ENCODE measurements around the gene SYCE1L.
"Not testable (repeated sequence)": the region's sequence is repeated elsewhere in the genome, so short reads cannot be mapped to it uniquely, and the experiment has no call there.

SYCE1L gene, protein sequence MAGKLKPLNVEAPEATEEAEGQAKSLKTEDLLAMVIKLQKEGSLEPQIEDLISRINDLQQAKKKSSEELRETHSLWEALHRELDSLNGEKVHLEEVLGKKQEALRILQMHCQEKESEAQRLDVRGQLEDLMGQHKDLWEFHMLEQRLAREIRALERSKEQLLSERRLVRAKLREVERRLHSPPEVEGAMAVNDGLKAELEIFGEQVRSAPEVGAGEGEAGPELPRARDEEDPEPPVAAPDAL

DNA sequence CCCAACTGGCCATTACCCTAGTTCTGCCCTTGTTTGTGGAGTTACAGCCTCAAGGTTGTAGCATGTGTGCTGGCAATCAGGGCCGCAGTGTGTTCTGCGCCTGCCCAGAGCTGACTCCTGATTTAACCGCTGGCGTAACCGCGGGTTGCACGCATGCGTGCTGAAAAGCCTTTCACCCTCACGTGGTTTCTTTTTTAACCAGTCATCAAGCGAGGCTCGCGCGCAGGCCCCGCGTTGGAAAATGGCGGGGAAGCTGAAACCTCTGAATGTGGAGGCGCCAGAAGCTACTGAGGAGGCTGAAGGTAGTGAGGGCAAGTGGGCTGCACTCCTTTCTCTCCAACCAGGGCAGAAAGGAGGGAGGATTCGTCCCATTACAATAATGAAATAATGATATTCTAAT is at the start of gene SYCE1L:
Gene SYCE1L (plus strand): TSS at position 198 of the 400 bp plus-strand sequence. CDS start 44 bp downstream, at position 242.
- no peak for DNase-seq
- Histone ChIP-seq H3K27me3 (ENCODE audit: insufficient read depth, low read depth, severe bottlenecking) (no peaks in the 10 kb centered on the region), H3K9me3 (ENCODE audit: severe bottlenecking) (no peaks in the 10 kb centered on the region), H3K4me3 (ENCODE audit: low read depth, low read length) (no peak within 1 kb of the TSS), H3K27ac (no peak within 1 kb of the TSS), H3K36me3 (peaks cover 34% of the 10 kb centered on the region)
- TF ChIP-seq, protein P1, sequence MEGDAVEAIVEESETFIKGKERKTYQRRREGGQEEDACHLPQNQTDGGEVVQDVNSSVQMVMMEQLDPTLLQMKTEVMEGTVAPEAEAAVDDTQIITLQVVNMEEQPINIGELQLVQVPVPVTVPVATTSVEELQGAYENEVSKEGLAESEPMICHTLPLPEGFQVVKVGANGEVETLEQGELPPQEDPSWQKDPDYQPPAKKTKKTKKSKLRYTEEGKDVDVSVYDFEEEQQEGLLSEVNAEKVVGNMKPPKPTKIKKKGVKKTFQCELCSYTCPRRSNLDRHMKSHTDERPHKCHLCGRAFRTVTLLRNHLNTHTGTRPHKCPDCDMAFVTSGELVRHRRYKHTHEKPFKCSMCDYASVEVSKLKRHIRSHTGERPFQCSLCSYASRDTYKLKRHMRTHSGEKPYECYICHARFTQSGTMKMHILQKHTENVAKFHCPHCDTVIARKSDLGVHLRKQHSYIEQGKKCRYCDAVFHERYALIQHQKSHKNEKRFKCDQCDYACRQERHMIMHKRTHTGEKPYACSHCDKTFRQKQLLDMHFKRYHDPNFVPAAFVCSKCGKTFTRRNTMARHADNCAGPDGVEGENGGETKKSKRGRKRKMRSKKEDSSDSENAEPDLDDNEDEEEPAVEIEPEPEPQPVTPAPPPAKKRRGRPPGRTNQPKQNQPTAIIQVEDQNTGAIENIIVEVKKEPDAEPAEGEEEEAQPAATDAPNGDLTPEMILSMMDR (IDR thresholded peaks at IDR 0.05; ENCODE audit: low read depth, low read length) = no peak

DNA sequence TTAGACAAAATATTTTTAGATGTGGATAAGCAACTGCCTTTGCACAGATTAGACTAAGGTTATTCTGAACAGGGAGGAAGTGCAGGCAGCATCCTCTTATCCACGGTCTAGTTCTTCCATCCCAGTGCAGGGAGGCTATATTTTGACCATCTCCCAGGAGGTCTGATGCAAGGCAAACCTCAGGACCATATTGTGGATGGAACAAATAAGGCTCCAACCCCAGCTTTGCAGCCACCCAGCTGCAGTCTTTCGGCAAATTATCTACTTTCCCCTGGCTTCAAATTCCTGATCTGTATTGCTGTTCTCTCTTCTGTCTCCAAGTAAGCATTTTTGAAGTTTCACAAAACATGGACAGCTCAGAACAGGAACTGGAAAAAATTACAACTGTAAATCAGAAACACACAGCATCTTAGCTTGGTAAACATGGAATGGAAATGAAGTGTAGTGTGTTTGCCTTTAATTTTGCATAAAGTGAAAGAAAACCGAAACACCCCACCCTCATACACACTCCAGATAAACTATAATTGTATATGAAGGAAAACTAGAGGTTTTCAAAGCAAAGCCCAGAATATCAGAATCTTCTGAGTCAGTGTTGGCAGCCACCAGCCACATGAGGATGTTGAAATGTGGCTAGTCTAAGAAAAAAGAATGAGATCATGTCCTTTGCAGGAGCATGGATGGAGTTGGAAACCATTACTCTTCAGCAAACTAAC is 41.7 kb upstream of the SYCE1L start:
- no peak for DNase-seq
- H3K27me3 ChIP-seq (ENCODE audit: insufficient read depth, low read depth, severe bottlenecking) = no peaks in the 10 kb centered on the region
- TF ChIP-seq, protein P1 (IDR thresholded peaks at IDR 0.05; ENCODE audit: low read depth, low read length) = no peak
- H3K27ac ChIP-seq = no peak overlapping the region
- H3K4me3 ChIP-seq (ENCODE audit: low read depth, low read length) = no peak overlapping the region
- no peaks in the 10 kb centered on the region for H3K9me3 ChIP-seq (ENCODE audit: severe bottlenecking)
- no peaks in the 10 kb centered on the region for H3K36me3 ChIP-seq

DNA sequence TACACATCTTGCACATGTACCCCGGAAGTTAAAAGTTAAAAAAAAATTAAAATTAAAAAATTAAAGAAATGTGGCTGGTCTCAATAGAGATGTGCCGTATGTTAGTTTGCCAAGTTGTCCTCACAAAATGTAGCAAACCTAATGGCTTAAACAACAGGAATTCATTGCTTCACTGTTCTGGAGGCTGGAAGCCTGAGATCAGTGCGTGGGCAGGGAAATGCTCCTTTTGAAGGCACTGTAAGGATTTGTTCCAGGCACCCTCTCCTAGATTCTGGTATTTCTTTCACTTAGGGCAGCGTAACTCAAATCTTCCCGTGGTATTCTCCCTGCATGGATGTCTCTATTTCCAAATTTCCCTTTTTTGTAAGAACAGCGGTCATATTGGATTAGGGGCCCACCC is 40.9 kb upstream of the SYCE1L start:
- Histone ChIP-seq H3K4me3 (ENCODE audit: low read depth, low read length) (no peak overlapping the region), H3K36me3 (no peaks in the 10 kb centered on the region), H3K27ac (no peak overlapping the region), H3K27me3 (ENCODE audit: insufficient read depth, low read depth, severe bottlenecking) (no peaks in the 10 kb centered on the region), H3K9me3 (ENCODE audit: severe bottlenecking) (no peaks in the 10 kb centered on the region)
- TF ChIP-seq, protein P1 (IDR thresholded peaks at IDR 0.05; ENCODE audit: low read depth, low read length) = no peak
- no peak for DNase-seq

DNA sequence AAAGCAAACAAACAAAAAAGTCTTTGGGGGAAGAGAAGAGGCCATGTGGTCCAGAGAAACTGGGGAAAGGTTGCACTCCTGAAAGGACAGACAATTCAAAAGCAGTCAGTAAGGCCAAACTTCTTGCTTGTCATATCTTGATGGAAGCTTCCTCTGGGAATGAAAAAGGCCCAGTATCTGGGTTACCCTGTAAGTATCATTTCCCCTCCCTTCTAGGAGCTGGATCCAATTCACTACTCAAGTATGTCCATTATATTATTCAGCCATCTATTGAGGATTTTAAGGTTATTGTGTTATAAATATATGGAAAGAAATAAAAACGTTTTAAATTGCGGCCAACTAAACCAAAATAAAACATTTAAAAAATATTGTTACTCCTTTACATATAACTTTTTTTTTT is 34.2 kb upstream of the SYCE1L start:
- H3K9me3 ChIP-seq (ENCODE audit: severe bottlenecking) = no peaks in the 10 kb centered on the region
- H3K36me3 ChIP-seq = no peaks in the 10 kb centered on the region
- no peak for DNase-seq
- no peak overlapping the region for H3K4me3 ChIP-seq (ENCODE audit: low read depth, low read length)
- H3K27me3 ChIP-seq (ENCODE audit: insufficient read depth, low read depth, severe bottlenecking) = peaks cover 3% of the 10 kb centered on the region
- TF ChIP-seq, protein P1 (IDR thresholded peaks at IDR 0.05; ENCODE audit: low read depth, low read length) = no peak
- no peak overlapping the region for H3K27ac ChIP-seq

DNA sequence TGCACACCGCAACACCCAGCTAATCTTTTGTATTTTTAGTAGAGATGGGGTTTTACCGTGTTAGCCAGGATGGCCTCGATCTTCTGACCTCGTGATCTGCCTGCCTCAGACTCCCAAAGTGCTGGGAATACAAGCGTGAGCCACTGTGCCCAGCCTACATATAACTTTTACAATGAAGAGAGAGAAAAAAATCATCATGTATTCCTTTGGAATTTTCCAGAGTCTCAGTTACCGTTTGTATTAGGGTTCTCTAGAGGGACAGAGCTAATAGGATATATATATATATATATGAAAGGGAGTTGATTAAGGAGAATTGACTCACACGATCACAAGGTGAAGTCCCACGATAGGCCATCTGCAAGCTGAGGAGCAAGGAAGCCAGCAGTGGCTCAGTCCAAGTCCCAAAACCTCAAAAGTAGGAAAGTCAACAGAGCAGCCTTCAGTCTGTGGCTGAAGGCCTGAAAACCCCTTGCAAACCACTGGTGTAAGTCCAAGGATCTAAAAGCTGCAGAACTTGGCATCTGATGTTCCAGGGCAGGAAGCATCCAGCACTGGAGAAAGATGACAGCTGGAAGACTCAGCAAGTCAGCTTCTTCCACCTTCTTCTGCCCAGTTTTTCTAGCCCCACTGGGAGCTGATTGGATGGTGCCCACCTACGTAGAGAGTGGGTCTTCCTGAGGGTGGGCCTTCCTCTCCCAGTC is 33.5 kb upstream of the SYCE1L start:
- not testable (repeated sequence) for H3K4me3 ChIP-seq (ENCODE audit: low read depth, low read length); H3K9me3 ChIP-seq (ENCODE audit: severe bottlenecking); H3K27ac ChIP-seq; H3K27me3 ChIP-seq (ENCODE audit: insufficient read depth, low read depth, severe bottlenecking); H3K36me3 ChIP-seq; DNase-seq

DNA sequence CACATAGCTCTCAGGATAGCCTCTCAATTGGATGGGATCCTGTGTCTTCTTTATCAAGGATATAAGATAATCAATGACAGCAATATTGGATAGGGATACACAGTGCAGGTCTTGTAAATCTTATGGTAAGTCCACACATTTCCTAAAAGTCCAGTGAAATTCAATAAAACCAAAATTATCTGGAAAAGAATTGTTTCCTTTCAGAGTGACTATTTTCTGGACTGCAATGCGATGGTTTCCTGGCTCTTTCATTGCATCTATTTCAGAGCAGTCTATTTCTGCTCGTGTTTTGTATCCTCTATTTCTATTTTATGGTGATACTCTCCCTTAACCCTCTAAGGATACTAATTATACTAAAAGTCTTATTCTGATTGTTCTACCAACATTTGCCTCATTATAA is 32.5 kb upstream of the SYCE1L start:
- H3K9me3 ChIP-seq (ENCODE audit: severe bottlenecking) = no peaks in the 10 kb centered on the region
- peaks cover 3% of the 10 kb centered on the region for H3K27me3 ChIP-seq (ENCODE audit: insufficient read depth, low read depth, severe bottlenecking)
- no peak for DNase-seq
- TF ChIP-seq, protein P1 (IDR thresholded peaks at IDR 0.05; ENCODE audit: low read depth, low read length) = no peak
- H3K4me3 ChIP-seq (ENCODE audit: low read depth, low read length) = no peak overlapping the region
- no peaks in the 10 kb centered on the region for H3K36me3 ChIP-seq
- H3K27ac ChIP-seq = no peak overlapping the region

Measured in WERI-Rb-1 (cell line).